ENCODE data around the gene RTN4R. TPM values are rescaled to one million over a fixed set of nuclear protein-coding genes. Genes with fewer than 3 reads are reported as not detected.

RTN4R gene
- total RNA-seq, 1 donor from 2014 or later, result 2.9 TPM

DNA sequence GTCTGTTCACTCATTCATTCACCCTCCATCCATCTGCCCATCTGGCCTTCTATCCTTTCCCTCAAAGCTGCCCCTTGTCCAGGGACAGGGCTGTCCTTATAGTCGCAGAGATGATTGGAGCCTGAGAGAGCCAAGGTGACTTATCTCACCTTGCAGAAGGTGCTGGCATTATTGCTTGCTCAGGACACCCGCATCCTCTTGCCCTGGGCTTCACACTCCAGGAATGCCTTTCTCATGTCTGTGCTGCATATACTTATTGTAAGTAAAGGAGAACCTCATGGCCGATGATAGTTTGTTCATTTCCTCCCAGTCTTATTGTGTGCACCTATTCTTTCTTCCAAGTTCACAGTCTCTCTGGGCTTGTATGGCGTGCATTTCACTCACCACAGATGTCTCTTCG is 68.2 kb downstream of the RTN4R start:
- Histone ChIP-seq H3K4me1 (ENCODE audit: insufficient read depth, low read length) (peaks cover 12% of the 10 kb centered on the region), H3K4me3 (ENCODE audit: insufficient read depth, low read depth, low read length) (no peak overlapping the region), H3K4me2 (ENCODE audit: low read length) (no peak overlapping the region), H3K9ac (ENCODE audit: low read length) (no peak overlapping the region), H4K20me1 (ENCODE audit: insufficient read depth, low read length) (no peaks in the 10 kb centered on the region), H3K79me2 (ENCODE audit: insufficient read depth, low read length) (no peaks in the 10 kb centered on the region), H3K27me3 (ENCODE audit: insufficient read depth, low read length) (peaks cover 3% of the 10 kb centered on the region), H2AFZ (ENCODE audit: low read depth, low read length) (no peak overlapping the region), H3K36me3 (ENCODE audit: insufficient read depth, low read length) (no peaks in the 10 kb centered on the region), H3K27ac (ENCODE audit: low read depth, low read length) (no peak overlapping the region), H3K9me3 (ENCODE audit: insufficient read depth, low read depth, low read length) (no peaks in the 10 kb centered on the region)
- FAIRE-seq, result no peak
- Mint-ChIP-seq H3K36me3 (ENCODE audit: low read depth, unreplicated experiment) (no peaks in the 10 kb centered on the region), H3K27ac (ENCODE audit: unreplicated experiment) (no peak overlapping the region), H3K4me1 (ENCODE audit: low read depth, unreplicated experiment) (peaks cover 10% of the 10 kb centered on the region), H3K9me3 (ENCODE audit: unreplicated experiment) (no peaks in the 10 kb centered on the region), H3K4me3 (ENCODE audit: unreplicated experiment) (no peak overlapping the region), H3K27me3 (ENCODE audit: low read depth, unreplicated experiment) (peaks cover 19% of the 10 kb centered on the region)
- TF ChIP-seq, protein P1, sequence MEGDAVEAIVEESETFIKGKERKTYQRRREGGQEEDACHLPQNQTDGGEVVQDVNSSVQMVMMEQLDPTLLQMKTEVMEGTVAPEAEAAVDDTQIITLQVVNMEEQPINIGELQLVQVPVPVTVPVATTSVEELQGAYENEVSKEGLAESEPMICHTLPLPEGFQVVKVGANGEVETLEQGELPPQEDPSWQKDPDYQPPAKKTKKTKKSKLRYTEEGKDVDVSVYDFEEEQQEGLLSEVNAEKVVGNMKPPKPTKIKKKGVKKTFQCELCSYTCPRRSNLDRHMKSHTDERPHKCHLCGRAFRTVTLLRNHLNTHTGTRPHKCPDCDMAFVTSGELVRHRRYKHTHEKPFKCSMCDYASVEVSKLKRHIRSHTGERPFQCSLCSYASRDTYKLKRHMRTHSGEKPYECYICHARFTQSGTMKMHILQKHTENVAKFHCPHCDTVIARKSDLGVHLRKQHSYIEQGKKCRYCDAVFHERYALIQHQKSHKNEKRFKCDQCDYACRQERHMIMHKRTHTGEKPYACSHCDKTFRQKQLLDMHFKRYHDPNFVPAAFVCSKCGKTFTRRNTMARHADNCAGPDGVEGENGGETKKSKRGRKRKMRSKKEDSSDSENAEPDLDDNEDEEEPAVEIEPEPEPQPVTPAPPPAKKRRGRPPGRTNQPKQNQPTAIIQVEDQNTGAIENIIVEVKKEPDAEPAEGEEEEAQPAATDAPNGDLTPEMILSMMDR (IDR thresholded peaks at IDR 0.05; ENCODE audit: insufficient read depth, low read depth, low read length), result no peak
- no peak for TF ChIP-seq EZH2 (IDR thresholded peaks at IDR 0.05; ENCODE audit: insufficient read depth, low read length)
- DNase-seq (ENCODE audit: low read depth), result no peak

DNA sequence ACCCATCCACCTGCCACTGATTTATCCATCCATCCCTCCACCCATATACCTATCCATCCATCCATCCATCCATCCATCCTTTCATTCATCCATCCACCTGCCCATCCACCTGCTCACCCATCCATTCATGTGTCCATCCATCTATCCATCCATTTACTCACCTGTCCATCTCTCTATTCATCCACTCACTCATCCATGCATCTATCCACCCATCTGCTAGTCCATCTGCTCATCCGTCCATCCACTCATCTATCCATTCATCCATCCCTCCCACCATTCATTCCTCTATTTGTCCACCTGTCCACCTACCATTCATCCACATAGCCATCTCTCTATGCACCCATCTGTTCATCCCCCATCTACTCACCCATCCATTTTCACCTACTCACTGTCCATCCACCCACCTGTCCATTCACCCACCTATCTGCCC is 68.7 kb downstream of the RTN4R start:
- H3K79me2 ChIP-seq (ENCODE audit: insufficient read depth, low read length), result no peaks in the 10 kb centered on the region
- TF ChIP-seq, protein P1 (IDR thresholded peaks at IDR 0.05; ENCODE audit: insufficient read depth, low read depth, low read length), result no peak
- no peak for TF ChIP-seq EZH2 (IDR thresholded peaks at IDR 0.05; ENCODE audit: insufficient read depth, low read length)
- H3K36me3 ChIP-seq (ENCODE audit: insufficient read depth, low read length), result no peaks in the 10 kb centered on the region
- no peak overlapping the region for H3K27ac ChIP-seq (ENCODE audit: low read depth, low read length)
- H3K4me2 ChIP-seq (ENCODE audit: low read length), result no peak overlapping the region
- no peak overlapping the region for H2AFZ ChIP-seq (ENCODE audit: low read depth, low read length)
- no peaks in the 10 kb centered on the region for H3K9me3 Mint-ChIP-seq (ENCODE audit: unreplicated experiment)
- H3K27ac Mint-ChIP-seq (ENCODE audit: unreplicated experiment), result no peak overlapping the region
- FAIRE-seq, result no peak
- H3K27me3 Mint-ChIP-seq (ENCODE audit: low read depth, unreplicated experiment), result peaks cover 19% of the 10 kb centered on the region
- no peaks in the 10 kb centered on the region for H4K20me1 ChIP-seq (ENCODE audit: insufficient read depth, low read length)
- H3K27me3 ChIP-seq (ENCODE audit: insufficient read depth, low read length), result peaks cover 3% of the 10 kb centered on the region
- no peak for DNase-seq (ENCODE audit: low read depth)
- no peak overlapping the region for H3K4me3 ChIP-seq (ENCODE audit: insufficient read depth, low read depth, low read length)
- no peak overlapping the region for H3K9ac ChIP-seq (ENCODE audit: low read length)
- H3K4me1 Mint-ChIP-seq (ENCODE audit: low read depth, unreplicated experiment), result peaks cover 10% of the 10 kb centered on the region
- no peaks in the 10 kb centered on the region for H3K36me3 Mint-ChIP-seq (ENCODE audit: low read depth, unreplicated experiment)
- H3K4me3 Mint-ChIP-seq (ENCODE audit: unreplicated experiment), result no peak overlapping the region
- H3K9me3 ChIP-seq (ENCODE audit: insufficient read depth, low read depth, low read length), result no peaks in the 10 kb centered on the region
- peaks cover 12% of the 10 kb centered on the region for H3K4me1 ChIP-seq (ENCODE audit: insufficient read depth, low read length)

DNA sequence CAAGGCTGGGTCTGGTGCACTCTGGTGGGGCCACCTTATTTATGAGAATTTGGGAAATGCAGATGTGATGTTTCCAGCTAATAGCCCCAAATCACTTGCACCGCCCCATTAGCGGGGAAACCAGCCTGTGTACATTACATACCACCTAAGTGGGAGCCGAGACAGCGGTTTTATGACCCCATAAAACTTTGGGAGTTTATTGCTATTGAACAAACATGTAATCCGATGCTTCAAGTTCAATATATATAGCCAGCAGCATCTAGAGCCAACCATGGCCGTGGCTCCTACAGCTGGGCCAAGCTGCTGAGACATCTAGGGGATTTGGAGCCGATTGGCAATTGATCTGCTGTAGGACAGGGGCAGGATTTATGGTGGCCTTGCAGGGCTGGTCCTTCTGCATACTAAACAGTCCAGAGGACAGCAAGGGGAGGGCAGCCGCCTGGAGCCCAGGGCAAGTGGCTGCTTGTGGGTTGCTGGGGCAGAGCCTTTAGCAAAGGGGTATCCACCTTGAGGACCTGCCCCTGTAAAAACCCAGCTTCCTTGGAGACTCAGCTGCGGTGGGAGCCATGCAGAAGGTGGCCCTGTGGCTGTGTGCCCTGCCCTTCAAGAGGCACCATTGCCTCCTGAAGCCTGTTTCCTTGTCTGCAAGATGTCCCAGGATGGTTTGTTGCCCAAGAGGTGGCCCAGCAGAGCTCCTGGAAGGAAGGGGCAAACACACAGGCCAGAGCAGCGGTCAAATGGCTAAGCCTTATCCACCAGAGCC is 69.4 kb downstream of the RTN4R start:
- Mint-ChIP-seq H3K36me3 (ENCODE audit: low read depth, unreplicated experiment) (no peaks in the 10 kb centered on the region), H3K27ac (ENCODE audit: unreplicated experiment) (no peak overlapping the region), H3K4me1 (ENCODE audit: low read depth, unreplicated experiment) (peaks cover 9% of the 10 kb centered on the region), H3K27me3 (ENCODE audit: low read depth, unreplicated experiment) (peaks cover 19% of the 10 kb centered on the region), H3K4me3 (ENCODE audit: unreplicated experiment) (no peak overlapping the region), H3K9me3 (ENCODE audit: unreplicated experiment) (no peaks in the 10 kb centered on the region)
- Histone ChIP-seq H3K79me2 (ENCODE audit: insufficient read depth, low read length) (no peaks in the 10 kb centered on the region), H3K4me3 (ENCODE audit: insufficient read depth, low read depth, low read length) (no peak overlapping the region), H3K36me3 (ENCODE audit: insufficient read depth, low read length) (no peaks in the 10 kb centered on the region), H2AFZ (ENCODE audit: low read depth, low read length) (no peak overlapping the region), H3K27ac (ENCODE audit: low read depth, low read length) (no peak overlapping the region), H3K9me3 (ENCODE audit: insufficient read depth, low read depth, low read length) (no peaks in the 10 kb centered on the region), H3K27me3 (ENCODE audit: insufficient read depth, low read length) (peaks cover 3% of the 10 kb centered on the region), H3K4me1 (ENCODE audit: insufficient read depth, low read length) (peaks cover 7% of the 10 kb centered on the region), H4K20me1 (ENCODE audit: insufficient read depth, low read length) (no peaks in the 10 kb centered on the region), H3K9ac (ENCODE audit: low read length) (no peak overlapping the region), H3K4me2 (ENCODE audit: low read length) (no peak overlapping the region)
- DNase-seq (ENCODE audit: low read depth) (no peak), FAIRE-seq (no peak)
- no peak for TF ChIP-seq EZH2 (IDR thresholded peaks at IDR 0.05; ENCODE audit: insufficient read depth, low read length)
- TF ChIP-seq, protein P1 (IDR thresholded peaks at IDR 0.05; ENCODE audit: insufficient read depth, low read depth, low read length), result no peak
